Measurements from ENCODE around the gene UBE2G2.

DNA sequence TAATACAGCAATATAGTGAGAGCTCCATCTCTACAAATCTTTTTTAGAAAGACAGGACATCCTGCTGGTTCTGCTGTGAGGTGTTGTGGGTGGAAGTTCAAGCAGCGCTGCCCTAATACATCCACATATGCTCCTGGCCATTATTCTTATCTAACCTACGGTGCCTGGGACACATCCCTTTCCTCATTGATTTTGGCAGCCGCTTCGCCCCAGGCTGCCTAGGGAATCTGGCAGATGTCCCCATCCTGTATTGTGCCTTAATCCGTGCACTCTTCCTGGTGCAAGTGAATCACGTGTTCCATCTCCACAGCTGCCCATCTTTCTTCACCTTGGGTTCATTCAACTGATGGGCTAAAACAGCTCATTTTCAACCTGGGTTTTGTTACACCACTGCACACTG, 3.1 kb upstream of the UBE2G2 start:
- no peak for TF ChIP-seq YY1 (IDR thresholded peaks at IDR 0.05; ENCODE audit: insufficient read depth, insufficient read length)
- no peak for TF ChIP-seq SUZ12 (IDR thresholded peaks at IDR 0.05; ENCODE audit: extremely low read depth, insufficient read depth, insufficient read length)

Measured in NT2/D1 (cell line).